Measurements from ENCODE around the gene USP34.
"Not testable (repeated sequence)": the region's sequence is repeated elsewhere in the genome, so short reads cannot be mapped to it uniquely, and the experiment has no call there.

USP34 gene

GRCh38 chr2:61470965-61471904, at the start of gene USP34:
Gene USP34 (minus strand): TSS chr2:61471087. CDS start chr2:61470692, 395 bp downstream.
- DNase-seq (ENCODE audit: low read depth), result peak; percentile 77

- no peak for DNase-seq (ENCODE audit: low read depth)
These were observed 49.4 kb upstream of the USP34 start for GRCh38 chr2:61520261-61520660.

GRCh38 chr2:61512768-61513398, 42.0 kb upstream of the USP34 start:
- no peak for DNase-seq (ENCODE audit: low read depth)

GRCh38 chr2:61510674-61511671, 40.1 kb upstream of the USP34 start:
- DNase-seq (ENCODE audit: low read depth), result no peak

GRCh38 chr2:61504949-61505348, 34.1 kb upstream of the USP34 start:
- no peak for DNase-seq (ENCODE audit: low read depth)

GRCh38 chr2:61499060-61499459, 28.2 kb upstream of the USP34 start:
- DNase-seq (ENCODE audit: low read depth), result no peak

- no peak for DNase-seq (ENCODE audit: low read depth)
These were observed 22.6 kb upstream of the USP34 start for GRCh38 chr2:61493523-61493942.

GRCh38 chr2:61492476-61492875, 21.6 kb upstream of the USP34 start:
- DNase-seq (ENCODE audit: low read depth), result no peak

GRCh38 chr2:61485281-61485680, 14.4 kb upstream of the USP34 start:
- no peak for DNase-seq (ENCODE audit: low read depth)

- no peak for DNase-seq (ENCODE audit: low read depth)
These were observed 7.2 kb upstream of the USP34 start for GRCh38 chr2:61478086-61478485.

GRCh38 chr2:61476929-61477589, 6.2 kb upstream of the USP34 start:
- DNase-seq (ENCODE audit: low read depth), result not testable (repeated sequence)

GRCh38 chr2:61471905-61472805, 1.3 kb upstream of the USP34 start:
- no peak for DNase-seq (ENCODE audit: low read depth)

GRCh38 chr2:61470122-61470951, 550 bp downstream of the USP34 start:
- peak; percentile 66 for DNase-seq (ENCODE audit: low read depth)

- DNase-seq (ENCODE audit: low read depth), result no peak
These were observed 1.3 kb downstream of the USP34 start for GRCh38 chr2:61469424-61470121.

GRCh38 chr2:61468231-61468630, 2.7 kb downstream of the USP34 start:
- not testable (repeated sequence) for DNase-seq (ENCODE audit: low read depth)

- DNase-seq (ENCODE audit: low read depth), result no peak
These were observed 5.8 kb downstream of the USP34 start for GRCh38 chr2:61465045-61465444.

- no peak for DNase-seq (ENCODE audit: low read depth)
These were observed 7.0 kb downstream of the USP34 start for GRCh38 chr2:61463769-61464475.

- no peak for DNase-seq (ENCODE audit: low read depth)
These were observed 9.5 kb downstream of the USP34 start for GRCh38 chr2:61461404-61461803.
